NCI-H345 (cell line): ENCODE data around the gene NAALADL2.

Experiments
- DNase-seq: peaks from one replicate; lab custom pipeline; 2025; lab: John Stamatoyannopoulos, UW

NAALADL2 gene

DNA sequence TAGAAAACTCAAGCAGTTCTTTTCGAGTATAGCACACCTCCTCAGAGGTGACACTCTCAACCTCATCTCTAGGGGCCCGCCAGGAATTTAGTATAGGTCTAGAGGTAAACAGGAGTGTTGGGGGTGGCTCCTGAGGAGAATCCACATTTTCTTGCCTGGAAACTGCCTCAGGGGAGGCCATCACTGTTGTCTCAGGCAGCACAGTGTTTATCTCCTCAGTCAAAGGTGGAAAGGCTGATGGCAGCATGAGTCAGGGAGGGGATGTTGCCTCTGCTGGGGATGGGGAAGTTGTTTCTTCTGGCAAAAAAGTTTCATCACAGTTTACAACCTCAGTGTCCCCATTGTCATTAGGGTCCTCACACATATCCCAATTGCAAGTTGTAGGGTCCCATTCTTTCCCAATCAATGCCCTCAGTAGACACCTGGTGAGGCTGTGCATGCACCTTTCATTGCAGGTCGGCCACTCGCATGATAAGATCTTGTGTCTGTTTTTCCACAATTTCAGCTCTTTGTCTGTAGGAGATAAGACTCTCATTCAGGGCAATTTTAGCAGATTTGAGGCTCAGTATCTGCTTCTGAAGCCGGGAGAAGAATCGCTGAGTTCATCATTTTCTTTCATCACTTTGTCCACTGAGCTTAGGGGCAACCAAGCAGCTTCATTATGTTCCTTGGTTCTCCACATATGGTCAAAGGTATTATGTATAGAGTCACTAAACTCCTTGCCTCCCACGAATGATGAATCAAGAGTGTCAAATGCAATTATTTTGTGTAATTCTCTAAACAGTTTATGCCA is 25.8 kb downstream of the NAALADL2 start:
- no peak for DNase-seq

- no peak for DNase-seq
These were observed 32.5 kb downstream of the NAALADL2 start for GRCh38 chr3:174891524-174892203.

GRCh38 chr3:174907027-174907426 is 47.9 kb downstream of the NAALADL2 start:
- no peak for DNase-seq

- no peak for DNase-seq
These were observed 48.7 kb downstream of the NAALADL2 start for GRCh38 chr3:174907628-174908407.

DNA sequence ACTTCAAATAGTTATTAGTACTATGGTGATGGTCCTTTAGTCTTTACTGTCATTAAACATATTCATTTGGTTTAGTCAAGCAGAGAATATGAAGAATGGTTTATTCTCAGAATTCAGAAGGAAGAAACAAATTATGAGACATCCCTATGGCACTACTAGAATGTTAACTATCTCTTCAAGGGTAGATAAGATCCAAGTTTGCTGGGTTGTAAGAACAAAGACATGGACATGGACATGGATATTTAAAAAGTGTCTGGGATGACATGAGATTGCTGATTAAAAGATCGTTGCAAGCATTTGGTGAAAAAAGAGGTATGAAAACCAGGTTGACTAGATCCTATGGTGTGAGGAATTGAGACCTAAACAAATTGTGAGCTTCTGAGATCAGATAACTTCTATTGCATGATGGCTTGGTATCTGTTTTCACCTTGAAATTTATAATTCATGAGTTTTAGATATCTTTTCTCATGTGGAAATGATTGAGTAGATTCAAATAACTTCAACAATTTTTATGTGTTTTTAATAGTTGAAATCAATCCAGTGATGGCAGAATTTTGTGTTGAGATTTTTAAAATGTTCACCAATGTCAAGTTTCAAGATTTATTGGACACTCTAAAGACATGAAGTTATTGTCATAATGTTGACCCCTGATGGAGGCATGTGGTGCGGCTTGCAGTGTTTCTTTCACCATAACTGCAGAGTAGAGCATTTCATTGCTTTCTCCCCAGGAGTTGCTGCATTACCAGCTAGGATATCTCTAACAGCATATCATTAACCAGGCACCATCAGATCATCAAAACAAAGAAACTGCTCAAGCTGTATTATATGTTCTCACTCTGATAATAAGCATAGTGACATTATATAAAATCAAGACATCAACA is 72.6 kb downstream of the NAALADL2 start:
- DNase-seq: no peak

DNA sequence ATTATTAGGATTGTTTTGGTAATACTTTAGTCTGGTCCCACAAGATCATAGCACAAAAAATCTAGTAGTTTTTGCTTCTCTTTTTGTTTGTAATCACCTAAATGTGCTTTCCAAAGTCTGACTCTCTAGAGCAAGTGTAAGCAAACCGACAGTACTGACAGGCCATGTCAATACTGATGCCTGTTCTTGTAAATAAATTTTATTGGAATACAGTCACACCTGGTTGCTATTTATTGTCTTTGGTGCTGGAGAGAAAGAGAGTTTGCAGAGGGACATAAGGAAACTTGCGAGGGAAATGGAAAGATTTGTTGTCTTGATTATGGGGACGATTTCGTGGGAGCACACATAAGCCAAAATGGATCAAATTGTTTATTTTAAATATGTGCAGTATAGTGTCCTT is 77.5 kb downstream of the NAALADL2 start:
- DNase-seq: no peak

- DNase-seq: no peak
These were observed 78.3 kb downstream of the NAALADL2 start for GRCh38 chr3:174937478-174937877.

- DNase-seq: no peak
These were observed 79.0 kb downstream of the NAALADL2 start for GRCh38 chr3:174938102-174938501.

DNA sequence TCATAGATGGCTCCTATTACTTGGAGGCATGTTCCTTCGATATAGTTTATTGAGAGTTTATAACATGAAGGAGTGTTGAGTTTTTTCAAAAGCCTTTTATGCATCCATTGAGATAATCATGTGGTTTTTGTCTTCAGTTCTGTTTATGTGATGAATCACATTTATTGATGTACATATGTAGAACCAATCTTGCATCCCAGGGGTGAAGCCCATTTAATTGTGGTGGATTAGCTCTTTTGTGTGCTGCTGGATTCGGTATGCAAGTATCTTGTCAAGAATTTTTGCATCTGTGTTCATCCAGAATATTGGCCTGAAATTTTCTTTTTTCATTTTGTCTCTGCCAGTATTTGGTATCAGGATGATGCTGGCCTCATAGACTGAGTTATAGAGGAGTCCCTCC is 81.0 kb downstream of the NAALADL2 start:
- DNase-seq: no peak

DNA sequence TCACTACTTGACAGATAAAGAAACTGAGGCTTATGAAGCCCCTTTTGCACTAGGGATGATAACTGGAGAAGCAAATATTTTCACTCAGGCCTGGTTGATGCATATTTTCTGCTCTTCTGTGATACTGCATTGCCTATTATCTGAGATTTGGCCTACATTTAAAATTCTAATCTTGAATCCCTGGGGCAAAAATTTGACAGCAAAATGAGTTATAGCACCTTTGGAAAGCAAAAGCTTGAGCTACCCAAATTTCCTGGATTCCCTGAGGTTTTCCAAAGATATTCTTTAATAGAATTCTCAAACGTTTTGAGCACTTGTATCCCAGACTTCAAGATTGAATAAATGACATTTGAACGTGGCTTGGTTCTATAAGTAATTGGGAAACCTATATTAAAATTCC is 86.1 kb downstream of the NAALADL2 start:
- DNase-seq: no peak

- no peak for DNase-seq
These were observed 86.8 kb downstream of the NAALADL2 start for GRCh38 chr3:174945951-174946350.

GRCh38 chr3:174949523-174949922 is 90.4 kb downstream of the NAALADL2 start:
- DNase-seq: no peak

GRCh38 chr3:174951034-174951433 is 91.9 kb downstream of the NAALADL2 start:
- DNase-seq: no peak

DNA sequence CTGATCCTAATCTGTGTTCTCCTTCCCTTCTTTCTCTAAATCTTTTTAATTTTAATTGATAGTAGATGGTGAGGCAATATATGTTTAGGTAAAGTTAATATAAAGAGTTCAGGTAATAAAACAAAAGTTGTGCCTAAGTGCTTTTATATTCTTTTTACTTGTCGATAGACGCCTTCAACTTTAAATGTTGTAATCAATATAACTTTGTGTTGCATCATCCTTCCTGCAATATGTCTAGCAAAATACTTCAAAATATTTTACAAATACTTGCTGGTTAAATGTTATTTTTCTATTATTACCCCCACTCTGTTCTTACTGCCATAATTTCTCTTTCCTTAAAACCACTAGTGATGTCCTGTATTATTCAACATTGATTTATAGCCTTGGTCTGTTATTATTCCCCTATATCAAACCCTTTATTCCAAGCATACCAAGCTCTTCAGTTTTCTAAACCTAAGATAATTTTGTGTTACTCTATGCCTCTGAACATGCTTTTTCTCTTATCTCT is 92.4 kb downstream of the NAALADL2 start:
- DNase-seq: no peak

GRCh38 chr3:174953068-174953467 is 93.9 kb downstream of the NAALADL2 start:
- no peak for DNase-seq

DNA sequence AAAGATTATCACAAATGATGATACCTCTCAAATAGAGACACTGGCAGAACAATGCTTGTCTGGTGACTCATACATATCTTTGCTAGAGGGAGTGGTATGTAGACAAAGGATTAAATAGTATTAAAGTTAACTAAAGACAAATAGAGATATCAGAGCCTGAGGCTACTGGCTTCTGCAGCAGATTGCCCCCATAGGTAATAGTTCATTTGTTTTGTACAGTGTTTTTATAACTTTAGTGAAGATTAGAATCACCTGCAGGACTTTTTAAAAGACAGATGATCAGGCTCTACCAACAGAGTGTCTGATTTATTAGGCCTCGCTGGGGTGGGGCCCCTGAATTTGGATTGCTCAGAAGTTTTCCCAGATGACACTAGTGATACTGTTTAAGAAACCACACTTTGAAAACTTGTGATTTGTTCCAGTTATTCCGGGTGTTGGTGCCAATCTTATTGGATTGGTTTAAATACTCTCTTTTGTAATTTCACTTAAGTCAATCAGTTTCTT is 96.4 kb downstream of the NAALADL2 start:
- no peak for DNase-seq

GRCh38 chr3:174957081-174957480 is 97.9 kb downstream of the NAALADL2 start:
- DNase-seq: no peak

DNA sequence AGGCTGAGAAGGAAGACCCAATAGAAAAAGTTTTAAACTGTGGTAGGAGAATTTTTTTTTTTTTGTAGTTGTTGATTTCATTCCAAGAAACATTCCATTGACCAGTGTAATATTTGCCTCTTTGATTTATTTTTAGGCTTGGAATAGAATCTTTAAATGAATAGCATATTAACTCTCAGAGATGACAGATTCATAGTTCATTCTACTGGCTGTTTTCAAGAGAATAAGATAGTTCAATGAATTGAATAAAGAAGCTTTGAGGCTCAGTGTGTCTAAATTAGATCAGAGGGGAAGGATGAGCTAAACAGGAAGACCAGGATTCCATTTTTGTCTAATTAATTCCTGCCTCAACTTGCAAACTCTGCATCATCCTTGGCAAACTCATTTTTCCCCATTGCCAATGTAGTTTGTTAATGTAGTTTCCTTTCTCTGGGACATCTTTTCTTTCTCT is 98.4 kb downstream of the NAALADL2 start:
- no peak for DNase-seq

DNA sequence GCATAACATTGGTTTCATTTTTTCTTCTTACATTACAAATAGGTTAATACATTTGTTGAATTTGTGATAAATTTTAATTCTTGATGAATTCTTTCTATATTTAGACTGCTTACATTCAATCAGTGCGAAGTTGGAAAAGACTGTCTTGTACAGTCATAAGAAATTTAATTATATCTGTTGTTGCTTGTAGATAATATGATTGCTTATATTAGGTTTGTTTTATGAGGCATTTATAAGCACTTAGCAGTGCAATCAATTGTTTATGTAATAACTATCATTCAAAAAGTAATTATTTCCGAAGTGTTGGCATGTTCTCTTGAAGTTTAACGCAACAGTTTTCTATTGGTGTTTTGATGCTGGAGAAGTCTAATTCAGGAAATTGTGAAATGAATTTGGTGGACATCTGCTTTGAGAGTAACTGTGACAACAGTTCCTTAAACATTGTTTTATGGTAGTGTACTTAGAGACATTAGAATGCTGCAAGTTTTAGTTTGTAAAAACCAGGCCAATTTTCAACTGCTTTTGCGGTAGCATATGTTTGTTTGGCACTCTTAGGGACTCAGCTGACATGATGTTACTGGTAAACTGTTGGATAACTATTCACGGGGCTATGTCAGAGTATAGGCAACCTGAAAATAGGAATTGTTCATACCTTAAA is 99.7 kb downstream of the NAALADL2 start:
- DNase-seq: no peak

GRCh38 chr3:174959556-174960065 is 100.5 kb downstream of the NAALADL2 start:
- no peak for DNase-seq

DNA sequence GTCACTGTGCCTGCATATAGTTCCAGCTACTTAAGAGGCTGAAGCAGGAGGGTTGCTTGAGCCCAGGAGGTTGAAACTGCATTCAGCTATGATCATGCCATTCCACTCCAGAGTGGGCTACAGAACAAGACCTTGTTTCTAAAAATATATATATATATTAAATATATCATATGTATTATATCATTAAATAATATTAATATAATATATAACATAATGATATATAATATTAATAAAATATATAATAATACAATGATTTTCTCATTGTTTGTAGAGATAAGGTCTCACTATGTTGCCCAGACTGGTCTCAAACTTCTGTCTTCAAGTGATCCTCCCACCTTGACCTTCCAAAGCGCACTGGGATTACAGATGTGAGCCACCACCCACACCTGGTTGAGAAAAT is 101.8 kb downstream of the NAALADL2 start:
- no peak for DNase-seq
